Measurements from ENCODE around the gene ZDHHC22.
A peak's percentile ranks its signal among the peaks of the same experiment; 100 is the strongest.

Gene ZDHHC22

DNA sequence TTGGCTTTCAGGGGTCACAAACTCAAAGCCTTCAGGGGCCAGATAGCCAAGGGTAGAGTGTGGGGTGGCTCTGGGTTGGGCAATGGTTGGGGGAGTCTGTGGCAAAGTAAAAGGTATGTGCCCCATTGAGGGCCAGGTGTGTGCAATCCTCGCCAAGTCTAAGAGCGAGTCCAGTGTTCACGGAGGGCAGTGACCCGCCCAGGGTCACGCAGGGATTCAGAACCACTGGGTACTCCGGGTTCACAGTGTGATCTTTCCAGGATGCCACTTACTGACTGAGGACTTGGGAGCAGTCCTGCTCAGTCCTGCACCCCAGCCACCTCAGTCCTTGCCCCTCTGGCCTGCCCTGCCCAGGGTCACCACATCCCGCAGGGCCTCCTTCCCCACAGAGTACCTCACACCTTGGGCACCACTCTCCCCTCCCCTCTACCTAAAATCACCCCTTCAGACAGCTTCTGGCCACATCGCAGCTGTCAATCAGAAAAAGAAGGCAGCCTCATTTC lies 15.7 kb downstream of the ZDHHC22 start:
- DNase-seq: no peak

DNA sequence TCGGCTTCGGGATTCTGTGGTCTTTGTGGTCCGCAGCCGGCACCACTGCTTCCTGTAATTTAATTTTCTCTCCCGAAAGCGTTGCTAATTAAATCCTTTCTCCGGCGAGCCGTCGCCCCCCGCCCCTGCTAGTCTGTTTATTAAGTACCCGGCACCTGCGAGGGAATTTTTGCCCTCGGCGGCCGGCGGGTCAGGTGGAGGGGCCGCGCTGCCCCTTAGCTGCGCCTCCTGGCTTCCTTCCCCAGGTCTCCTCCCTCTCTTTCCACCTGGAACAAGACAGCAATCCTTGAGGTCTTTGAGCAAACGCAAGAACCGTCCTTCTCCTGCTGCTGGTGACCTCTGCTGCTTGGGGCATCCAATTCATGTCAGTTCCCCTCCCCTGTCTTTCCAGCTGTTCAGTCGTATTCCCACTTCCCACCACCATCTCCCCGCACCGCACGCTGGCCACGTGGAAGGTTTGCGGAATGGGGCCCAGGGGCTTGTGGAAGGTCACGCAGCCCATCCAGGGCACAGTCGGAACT lies 16.2 kb downstream of the ZDHHC22 start:
- no peak for DNase-seq

DNA sequence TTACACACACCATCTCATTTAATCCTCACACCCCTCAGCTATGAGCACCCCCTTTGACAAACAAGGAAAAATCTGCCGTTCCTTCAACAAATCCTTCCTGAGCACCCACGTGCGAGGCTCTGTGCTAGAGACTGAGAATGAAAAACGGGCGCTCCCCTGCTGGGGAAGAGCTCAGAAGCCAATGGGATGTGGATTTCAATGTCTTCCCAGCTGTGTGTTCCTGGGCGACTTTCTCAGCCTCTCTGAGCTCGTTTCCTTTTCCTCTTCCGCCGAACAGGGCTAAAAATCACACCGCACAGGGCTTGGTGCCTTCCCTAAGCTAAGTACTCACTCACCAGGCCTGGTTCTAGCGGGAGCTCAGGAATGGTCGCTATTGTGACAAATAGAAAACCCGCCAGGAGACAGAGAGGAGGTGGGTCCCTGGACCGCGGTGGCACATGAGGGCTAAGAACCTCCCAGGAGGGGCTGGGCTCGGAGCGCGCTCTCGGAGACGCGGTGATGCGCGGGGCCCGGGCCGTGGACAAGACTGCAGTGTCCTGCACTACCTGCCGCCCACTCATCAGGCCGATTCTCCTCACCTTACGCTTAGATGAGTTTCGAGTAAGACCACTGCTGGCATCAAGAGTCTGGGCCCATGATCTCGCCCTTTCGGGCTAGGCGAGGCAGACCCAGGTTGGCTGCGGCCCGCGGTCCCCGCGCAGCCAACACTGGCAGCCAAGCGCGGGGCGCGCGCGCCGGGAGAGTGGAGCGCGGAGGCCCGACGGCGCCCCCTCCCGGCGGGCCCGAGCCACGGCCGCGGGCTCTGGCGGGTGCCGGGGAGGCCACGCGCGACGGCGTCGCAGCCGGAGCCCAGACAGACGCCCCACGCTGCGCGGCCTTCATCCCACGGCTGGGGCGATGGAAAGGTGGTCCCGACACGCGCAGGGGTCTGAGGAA lies 17.0 kb downstream of the ZDHHC22 start:
- peak; percentile 49 for DNase-seq

DNA sequence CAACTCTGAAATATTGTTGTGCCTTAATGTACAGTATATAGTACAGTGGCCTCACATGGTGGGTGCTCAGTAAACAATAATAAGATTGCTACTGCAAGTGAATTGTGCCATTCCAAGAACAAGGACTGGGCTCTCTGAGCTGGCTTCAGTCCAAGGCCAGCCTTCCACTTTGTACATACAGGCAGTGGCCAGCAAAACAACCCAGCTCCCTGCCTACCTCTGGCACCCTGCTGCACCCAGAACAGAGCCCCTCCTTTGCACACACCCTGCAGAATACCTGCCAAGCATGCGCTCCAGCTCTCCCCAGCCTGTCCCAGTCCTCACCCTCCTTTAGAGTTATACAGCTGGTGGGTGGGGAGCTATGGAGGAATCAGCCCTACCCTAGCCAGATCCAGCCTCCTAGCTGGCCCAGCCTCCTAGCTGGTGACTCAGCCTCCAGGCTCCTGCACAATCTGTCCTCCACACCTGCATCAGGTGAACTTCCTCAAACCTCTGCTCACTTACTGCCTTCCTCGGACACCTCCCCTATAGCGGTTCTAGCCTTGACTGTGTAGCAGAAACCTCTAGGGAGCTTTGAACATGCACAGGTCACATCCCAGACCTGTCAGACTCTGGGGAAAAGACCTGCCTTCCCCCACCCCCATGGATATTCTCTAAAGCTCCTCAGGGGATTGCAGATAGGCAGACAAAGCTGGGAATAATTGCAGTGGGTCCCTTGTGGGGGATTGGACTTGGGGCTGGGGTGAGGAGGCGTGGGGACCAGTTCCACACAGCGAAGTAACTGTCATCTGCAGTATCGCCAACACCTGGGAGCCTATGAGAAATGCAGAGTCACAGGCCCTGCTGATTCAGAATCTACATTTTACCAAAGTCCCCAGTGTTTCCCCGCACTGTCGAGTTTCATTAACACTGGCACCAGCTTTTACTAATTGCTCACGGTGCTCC lies 17.9 kb downstream of the ZDHHC22 start:
- DNase-seq: peak; percentile 61

DNA sequence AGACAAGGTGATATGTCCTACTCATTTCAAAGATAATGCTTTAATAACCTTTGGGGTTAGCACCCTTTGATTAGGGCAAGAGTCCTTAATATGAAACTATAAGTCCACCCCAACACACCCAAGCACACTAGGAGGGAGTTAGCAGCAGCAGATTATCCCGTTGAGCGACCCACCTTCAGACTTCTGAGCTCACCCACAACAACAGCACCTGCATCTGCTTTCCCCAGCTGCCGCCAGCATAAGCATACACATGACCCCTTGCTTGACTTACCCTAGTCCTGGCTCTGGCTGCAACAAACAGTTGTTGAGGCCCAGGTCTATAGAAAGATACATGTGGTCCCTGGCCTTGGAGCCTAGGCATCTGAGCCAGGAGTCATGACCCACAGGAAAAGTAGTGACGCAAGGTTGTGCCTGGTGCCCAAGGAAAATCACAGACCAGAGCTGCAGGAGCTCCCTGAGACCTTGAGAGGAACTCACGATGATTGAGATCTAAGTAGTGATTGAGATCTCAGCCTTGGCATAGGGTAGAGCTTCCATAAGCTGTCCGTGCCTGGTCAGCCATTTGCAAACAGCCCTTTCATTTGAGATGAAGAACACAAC lies 19.0 kb downstream of the ZDHHC22 start:
- no peak for DNase-seq

DNA sequence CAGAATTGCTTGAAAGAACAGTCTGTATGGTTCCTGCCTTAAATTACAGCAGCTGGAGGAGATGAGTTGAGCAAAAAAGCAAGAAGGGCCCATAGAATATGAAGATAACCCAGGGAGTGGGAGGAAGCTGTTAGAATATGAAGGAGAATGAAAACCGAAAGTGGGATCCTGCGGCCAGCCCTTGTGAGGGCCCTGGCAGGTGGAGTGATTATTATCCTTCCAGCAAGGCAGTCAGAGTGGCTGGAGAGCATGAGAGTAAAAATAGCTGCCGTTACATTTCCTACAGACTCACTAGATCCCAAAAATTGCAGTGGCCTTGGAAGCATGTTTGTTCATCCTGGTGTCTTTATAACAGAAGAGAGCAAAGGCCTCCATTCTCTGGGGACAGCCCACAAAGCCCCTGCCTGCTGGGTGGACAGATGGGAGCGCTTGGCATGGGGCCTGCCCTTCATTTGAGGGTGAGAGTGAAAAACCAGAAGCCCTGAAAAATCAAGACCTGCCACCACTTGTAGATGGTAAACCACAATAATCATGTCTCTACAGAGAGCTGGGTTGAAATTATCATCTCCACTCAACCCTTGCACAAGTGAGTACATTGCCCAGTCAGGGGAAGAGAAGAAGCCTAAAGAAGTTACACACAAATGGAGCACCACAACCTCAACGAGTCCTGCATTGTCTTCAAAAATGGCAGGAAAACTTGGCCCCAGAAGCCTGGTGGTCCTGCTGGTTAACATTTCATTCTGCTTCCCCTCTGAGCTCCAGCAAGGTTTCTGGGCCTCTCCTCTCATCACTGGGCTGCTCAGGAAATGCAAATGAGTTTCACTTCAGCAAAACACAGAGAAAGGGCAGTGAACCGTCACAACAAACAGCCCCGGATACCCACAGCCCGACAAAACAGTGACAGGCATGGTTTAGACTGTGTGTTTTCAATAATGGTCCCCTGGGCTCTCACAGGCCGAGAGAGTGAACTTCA lies 20.5 kb downstream of the ZDHHC22 start:
- DNase-seq: peak; percentile 59

DNA sequence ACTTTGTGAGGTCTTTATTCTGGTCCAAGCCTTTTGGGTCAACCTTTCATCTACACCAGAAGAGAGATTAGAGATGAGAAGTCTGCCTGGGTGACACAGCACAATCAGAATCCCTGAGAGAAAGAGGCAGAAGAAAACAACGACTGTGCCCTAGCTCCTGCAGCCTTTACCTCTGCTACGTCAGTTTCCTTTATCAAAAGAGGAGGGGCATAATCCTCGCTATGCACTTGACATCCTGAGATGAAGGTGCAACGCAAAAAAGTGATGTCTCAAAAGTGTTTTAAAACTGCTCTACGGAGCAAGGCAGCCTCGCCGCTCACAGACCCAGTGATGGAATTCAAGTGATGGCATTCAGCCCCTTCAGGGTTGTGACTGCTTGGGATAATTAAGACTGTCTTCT lies 21.7 kb downstream of the ZDHHC22 start:
- DNase-seq: no peak

DNA sequence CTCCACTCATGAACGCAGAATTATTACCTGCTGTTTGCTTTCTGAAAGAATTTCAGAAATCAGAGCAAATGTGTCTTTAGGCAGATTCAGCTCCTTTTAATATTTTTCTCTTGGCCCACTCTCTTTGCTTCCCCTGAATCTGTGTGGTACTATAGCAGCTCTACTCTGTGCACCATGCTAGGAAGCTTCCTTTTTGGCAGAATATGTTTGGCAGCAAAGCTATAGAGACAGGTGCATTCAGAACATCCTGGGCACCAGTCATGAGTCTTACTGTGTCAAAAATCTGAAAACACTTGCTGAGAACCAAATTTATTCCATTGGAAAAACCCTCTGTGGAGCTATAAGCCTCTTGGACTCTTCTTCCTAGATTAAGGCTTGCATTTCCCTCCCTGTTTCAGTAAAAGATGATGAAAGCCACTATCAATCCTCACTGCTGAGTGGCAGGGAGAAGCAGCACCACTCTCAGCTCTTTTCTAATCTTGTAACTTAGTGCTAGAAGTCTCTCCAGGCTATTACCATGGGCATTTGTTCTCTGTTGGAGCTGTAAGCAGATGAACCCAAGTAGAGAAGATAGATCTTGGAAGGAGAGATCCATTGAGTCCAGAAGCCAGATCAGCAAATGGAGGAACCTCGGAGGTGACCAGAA lies 25.3 kb downstream of the ZDHHC22 start:
- no peak for DNase-seq

DNA sequence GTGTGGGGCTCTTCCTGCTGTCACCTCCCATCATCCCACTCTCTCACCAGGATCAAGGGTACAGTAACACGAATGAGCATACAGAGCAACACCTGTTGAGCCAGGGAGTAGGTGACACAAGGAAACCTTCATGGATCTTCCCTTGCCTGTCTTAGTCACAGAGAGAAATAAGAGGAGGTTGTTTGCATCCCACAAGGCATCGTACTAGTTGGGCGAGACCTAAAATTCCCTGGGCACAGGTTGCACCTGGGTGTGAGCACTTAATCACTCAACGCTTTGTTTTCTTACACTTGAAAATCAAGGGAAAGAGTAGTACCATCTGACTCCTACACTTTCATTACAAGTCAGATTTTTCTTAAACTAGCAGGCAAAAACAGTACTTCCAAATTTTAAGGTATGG lies 27.0 kb downstream of the ZDHHC22 start:
- no peak for DNase-seq

DNA sequence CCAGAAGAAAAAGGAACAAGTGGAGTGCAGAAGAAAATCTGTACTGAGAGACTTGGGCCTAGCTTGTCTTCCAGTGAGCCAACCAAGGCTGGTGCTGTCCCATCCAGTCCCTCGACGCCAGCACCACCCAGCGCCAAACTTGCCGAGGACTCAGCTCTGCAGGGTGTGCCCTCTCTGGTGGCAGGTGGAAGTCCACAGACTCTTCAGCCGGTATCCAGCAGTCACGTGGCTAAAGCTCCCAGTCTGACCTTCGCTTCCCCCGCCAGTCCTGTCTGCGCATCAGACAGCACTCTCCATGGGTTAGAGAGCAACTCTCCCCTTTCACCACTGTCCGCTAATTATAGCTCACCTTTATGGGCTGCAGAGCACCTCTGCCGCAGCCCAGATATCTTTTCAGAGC lies 27.9 kb downstream of the ZDHHC22 start:
- no peak for DNase-seq

DNA sequence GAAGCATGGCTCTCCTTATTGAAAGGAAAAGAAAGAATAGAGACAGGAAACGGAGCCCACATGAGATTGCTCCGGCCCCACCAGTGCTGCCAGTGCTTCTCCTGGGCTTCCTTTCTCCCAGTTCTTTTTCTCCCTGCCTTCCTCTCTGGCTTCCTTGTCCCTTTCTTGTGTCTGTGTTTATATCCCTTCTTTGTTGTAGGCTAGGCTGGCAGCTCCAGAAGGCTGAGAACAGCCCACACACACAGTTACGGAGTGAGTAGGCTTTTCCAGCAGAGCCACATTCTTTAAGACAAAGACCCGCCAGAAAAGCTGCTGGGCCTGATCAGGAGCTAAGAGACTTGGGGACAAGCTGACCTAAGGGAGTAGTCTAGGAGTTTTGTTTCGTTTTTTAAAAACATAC lies 30.6 kb downstream of the ZDHHC22 start:
- no peak for DNase-seq

DNA sequence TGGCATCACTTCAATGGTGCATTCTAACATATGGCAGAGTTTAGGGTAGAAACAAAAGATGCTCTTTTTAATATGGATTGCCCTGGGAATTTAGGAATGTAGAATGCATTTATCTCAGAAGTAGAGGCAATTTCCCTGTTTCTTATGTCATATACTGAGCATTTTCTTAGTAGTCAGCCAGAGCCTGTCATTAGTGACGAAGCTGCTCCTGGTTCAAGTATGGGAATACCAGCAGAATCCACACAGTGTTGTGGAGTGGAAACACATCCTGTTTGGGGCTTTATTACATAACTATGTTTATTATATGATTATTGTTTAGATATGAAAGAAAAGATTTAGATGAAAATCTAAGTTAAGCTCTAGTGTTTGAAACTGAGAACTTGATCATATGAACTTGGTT lies 31.3 kb downstream of the ZDHHC22 start:
- DNase-seq: no peak

DNA sequence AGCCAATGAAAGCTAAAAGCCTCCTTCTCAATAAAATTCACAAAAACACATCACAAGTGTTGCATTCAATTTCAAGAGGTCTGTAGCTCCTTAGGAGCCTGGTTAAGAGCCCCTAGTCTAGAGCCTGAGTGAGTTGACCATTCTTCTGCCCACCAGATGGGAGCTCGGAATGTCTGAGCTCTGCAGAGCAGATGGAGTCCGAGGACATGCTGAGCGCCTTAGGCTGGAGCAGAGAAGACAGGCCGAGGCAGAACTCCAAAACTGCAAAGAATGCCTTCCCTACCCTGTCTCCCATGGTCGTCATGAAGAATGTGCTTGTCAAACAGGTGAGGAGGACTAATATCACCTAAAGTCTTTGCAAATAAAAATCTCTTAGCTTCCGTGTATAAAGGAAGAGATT lies 31.9 kb downstream of the ZDHHC22 start:
- DNase-seq: no peak

DNA sequence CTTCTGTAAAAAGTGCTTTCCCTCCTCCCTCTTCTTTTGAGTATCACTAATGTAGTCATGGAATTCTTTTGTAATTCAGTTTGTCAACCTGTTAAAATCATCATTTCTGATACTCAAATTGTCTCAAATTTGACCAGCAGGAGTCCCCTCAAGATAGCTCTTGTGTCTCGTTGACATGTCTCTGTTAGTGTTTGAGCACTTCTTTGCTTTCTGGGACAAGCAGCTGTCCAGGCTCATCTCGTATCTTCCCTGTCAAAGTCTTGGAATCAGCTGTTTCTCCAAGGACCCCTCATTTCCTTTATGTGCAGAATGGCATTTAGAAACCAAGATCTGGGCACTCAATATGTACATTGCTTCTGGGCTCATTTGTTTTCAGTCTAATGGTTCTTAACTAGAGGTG lies 32.8 kb downstream of the ZDHHC22 start:
- DNase-seq: no peak

DNA sequence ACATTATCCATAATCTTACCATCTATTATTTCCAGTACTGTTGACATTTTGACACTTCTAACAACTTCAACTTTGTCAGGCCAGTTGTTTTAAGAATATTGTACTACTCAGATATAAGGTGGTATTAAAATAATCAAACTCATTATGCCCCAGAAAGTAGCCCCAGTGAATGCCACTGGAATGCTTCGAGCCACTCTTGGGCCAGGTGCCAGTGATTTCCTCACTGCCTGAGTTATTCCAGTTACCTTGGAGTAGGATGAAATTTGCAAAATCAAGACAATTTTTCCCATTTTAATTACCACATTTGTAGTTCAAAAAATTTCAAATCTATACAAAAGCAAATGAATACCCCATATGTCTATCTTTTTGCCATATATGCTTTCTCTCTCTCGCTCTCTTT lies 34.4 kb downstream of the ZDHHC22 start:
- DNase-seq: no peak

DNA sequence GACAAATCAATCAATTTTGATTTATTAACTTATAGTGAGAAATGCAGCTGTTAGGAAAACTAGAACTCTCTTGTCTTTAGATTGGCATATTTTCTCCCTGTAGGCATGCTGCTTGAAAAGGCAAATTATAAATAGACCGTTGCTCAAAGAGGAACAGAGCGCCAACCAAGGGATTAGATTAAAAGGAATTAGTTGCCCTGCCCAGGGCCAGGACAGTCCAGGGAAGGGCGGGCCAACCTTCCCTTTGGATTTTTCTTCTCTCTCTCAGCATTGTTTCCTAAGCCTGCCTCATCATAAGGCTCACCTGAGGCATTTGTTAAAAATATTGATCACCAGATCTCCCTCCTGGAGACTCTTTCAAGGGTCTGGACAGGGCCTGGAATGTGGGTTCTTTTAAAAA lies 34.9 kb downstream of the ZDHHC22 start:
- no peak for DNase-seq

DNA sequence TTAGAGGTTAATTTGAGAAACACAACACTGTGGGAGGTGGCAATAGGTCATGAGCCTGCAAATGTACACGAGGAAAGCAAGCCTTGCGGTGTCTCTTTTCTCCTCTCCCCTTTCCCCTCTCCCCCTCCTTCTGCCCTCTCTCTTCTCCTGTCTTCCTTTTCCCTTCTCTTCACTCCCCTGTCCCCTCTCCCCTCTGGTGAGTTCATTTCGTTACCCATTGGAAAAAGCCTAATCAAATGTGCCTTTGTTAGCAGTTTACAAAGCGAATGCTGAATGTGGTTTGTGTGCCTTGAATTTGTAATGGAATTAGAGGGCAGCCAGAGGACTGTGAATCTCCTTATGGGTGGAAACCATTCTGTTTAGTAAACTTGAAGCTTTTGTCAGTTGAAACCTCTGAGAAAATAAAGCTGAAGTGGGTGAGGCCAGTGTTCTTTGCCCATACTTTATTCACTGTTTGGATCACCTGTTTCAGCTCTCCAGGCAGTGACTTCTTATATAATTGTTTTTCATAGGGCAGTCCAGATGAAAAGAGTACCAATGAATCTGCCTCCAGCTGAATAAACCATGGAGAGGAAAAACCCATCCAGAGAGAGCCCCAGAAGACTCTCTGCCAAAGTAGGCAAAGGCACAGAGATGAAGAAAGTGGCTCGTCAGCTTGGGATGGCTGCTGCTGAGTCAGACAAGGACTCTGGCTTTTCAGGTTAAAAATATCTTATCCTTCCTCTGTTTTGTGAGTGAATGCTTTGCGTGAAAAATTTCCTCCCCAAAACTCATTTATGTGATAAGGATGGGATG lies 36.2 kb downstream of the ZDHHC22 start:
- no peak for DNase-seq

DNA sequence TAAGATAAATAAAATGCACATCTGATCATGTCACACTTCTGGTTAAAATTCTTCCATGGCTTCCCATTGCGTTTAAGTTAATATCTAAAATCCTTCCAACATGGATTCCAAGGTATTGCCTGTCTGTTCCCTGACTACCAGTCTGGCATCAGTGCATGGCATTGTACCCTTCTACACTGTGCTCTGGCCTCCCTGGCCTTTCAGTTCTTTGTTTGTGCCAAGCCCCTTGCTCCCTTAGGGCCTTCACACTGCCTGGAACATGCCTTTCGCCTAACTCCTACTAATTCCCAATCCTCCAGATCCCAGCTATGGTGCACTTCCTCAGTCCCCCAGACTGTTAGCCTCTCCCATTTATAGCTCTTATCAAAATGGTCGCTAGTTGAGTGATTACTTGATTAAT lies 37.2 kb downstream of the ZDHHC22 start:
- no peak for DNase-seq

DNA sequence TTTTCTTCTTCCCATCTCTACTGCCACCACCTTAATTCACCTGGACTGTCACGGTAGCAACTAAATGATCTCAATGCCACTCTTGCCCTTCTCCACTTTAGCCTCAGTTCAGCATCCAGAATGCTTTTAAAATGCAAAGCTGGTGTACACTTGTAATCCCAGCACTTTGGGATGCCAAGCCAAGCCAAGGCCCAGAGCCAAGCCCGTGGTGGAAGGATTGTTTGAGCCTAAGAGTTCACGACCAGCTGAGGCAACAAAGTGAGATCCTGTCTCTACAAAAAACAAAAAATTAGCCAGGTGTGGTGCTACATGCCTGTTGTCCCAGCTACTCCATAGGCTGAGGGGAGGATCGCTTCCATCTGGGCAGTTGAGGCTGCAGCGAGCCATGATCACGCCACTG lies 37.6 kb downstream of the ZDHHC22 start:
- no peak for DNase-seq

DNA sequence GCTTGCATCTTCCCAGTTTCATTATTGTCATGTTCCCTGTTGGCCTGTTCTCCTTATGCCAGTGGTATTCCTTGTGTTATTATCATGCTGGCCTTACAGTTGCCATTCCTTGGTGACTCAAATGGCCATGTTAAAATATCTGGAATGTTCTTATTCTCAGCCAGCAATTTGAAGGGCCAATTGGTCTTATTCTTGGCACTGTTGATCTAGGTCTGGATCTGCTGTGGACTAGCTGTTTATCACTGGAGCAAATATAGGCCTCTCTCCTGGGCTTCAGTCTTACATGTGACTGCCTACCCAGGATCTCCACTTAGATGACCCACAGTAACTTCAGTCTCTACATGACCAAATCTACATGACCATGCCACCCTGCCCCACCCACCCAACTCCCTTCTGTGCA lies 38.1 kb downstream of the ZDHHC22 start:
- DNase-seq: no peak
